K562 treated with DMSO at 1 percent for 48 hours (cell line): ENCODE measurements around the gene SPINK7. TPM values are rescaled to one million over a fixed set of nuclear protein-coding genes. Genes with fewer than 3 reads are reported as not detected.

Source experiments
- total RNA-seq: library from RNA; unstranded; fragments of 300-600 nt; gene quantifications from 2 replicates; pipeline ENCODE4 v1.2.3, GENCODE V29; 2022; ENCODE audit warnings: low replicate concordance; ENCODE audit errors: extremely low read depth

SPINK7 gene
- not detected in 2 replicates for total RNA-seq

GRCh38 chr5:148312153-148312552 is at the start of gene SPINK7:
TSS of gene SPINK7 (plus strand) at chr5:148312423. CDS start at chr5:148312484, 61 bp downstream.

GRCh38 chr5:148268566-148268965 is 43.7 kb upstream of the SPINK7 start, which contains the start of gene SPINK13:
TSS of gene SPINK13 (plus strand) at chr5:148268794. CDS start at chr5:148270073, 1,279 bp downstream.

GRCh38 chr5:148335259-148335658 is 23.0 kb downstream of the SPINK7 start, which contains the start of gene SPINK9:
TSS of gene SPINK9 (plus strand) at chr5:148335559. CDS start at chr5:148335614, 55 bp downstream.

Other genes starting within 250 kb of the SPINK7 start
- not detected in 2 replicates for gene SPINK5, start 248.4 kb upstream of the SPINK7 start, total RNA-seq
- gene SPINK14, start 143.9 kb upstream of the SPINK7 start, total RNA-seq = not detected in 2 replicates
- gene SPINK6, start 109.4 kb upstream of the SPINK7 start, total RNA-seq = not detected in 2 replicates
- gene MARCOL, start 73.9 kb upstream of the SPINK7 start, total RNA-seq = not detected in 2 replicates
- not detected in 2 replicates for gene SPINK13, start 43.6 kb upstream of the SPINK7 start, total RNA-seq
- not detected in 2 replicates for gene SPINK9, start 23.1 kb downstream of the SPINK7 start, total RNA-seq
- gene FBXO38, start 71.5 kb downstream of the SPINK7 start, total RNA-seq = not detected in 2 replicates